OCI-LY3 (cell line): Measurements from ENCODE around the gene CHFR.
"Not testable (repeated sequence)": the region's sequence is repeated elsewhere in the genome, so short reads cannot be mapped to it uniquely, and the experiment has no call there.

Experiments
- EZH2phosphoT487 ChIP-seq: fragments of 200-600 bp; shearing (Covaris generic); IDR thresholded peaks from 2 replicates; pipeline ENCODE4 v1.6.1; 2018; ENCODE audit warnings: antibody characterized with exemption, mixed run types, low read depth
- TF ChIP-seq, protein P1 (sequence below): fragments of 200-600, 300-600 bp; sonication (generic); IDR thresholded peaks from 2 replicates; pipeline ENCODE4 v1.5.1; 2014; ENCODE audit warnings: antibody characterized with exemption, low read length, low read depth

DNA sequence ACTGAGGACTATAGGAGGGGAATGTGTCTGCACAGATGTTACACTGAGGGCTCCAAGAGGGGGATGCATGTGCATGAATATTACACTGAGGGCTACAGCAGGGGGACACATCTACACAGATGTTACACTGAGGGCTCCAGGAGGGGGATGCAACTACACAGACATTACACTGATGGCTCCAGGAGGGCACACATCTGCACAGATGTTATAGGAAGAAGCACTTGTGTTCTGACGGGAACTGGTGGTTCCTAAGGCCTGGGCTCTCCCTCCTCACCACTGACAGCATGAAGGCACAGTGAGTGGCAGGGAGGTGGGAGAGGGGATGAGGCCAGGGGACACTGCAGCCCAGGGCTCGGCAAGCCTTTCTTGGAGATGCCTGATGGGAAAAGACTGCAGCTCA lies 95.5 kb downstream of the CHFR start:
- TF ChIP-seq, protein P1, sequence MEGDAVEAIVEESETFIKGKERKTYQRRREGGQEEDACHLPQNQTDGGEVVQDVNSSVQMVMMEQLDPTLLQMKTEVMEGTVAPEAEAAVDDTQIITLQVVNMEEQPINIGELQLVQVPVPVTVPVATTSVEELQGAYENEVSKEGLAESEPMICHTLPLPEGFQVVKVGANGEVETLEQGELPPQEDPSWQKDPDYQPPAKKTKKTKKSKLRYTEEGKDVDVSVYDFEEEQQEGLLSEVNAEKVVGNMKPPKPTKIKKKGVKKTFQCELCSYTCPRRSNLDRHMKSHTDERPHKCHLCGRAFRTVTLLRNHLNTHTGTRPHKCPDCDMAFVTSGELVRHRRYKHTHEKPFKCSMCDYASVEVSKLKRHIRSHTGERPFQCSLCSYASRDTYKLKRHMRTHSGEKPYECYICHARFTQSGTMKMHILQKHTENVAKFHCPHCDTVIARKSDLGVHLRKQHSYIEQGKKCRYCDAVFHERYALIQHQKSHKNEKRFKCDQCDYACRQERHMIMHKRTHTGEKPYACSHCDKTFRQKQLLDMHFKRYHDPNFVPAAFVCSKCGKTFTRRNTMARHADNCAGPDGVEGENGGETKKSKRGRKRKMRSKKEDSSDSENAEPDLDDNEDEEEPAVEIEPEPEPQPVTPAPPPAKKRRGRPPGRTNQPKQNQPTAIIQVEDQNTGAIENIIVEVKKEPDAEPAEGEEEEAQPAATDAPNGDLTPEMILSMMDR: not testable (repeated sequence)
- TF ChIP-seq EZH2phosphoT487: not testable (repeated sequence)
